ENCODE results near the gene JMJD7. TPM values are rescaled to one million over a fixed set of nuclear protein-coding genes. Genes with fewer than 3 reads are reported as not detected.

Gene JMJD7
- total and polyA plus RNA-seq, 12 donors = 4.0 to 20.6 (median 12.7) TPM

GRCh38 chr15:41824062-41824745, 3.7 kb upstream of the JMJD7 start:
- TF ChIP-seq POLR2A (IDR thresholded peaks at IDR 0.05) (no peak), CTCF (IDR thresholded peaks at IDR 0.05) (no peak)

GRCh38 chr15:41825145-41825544, 2.7 kb upstream of the JMJD7 start:
- no peak overlapping the region for H3K27ac ChIP-seq
- no peak for TF ChIP-seq POLR2A (IDR thresholded peaks at IDR 0.05)
- TF ChIP-seq CTCF (IDR thresholded peaks at IDR 0.05) = no peak
- H3K4me3 ChIP-seq = no peak overlapping the region
- WGBS, 4 donors = 84 to 93% (median 92%) methylated on average over 5 to 10 of the region's 10 CpGs
- DNase-seq = no peak
- no peaks in the 10 kb centered on the region for H3K27me3 ChIP-seq
- H3K36me3 ChIP-seq (replicated peaks in 1 of 2) = peaks cover 0 to 51% of the 10 kb centered on the region in 2 donors
- H3K9me3 ChIP-seq (replicated peaks in 1 of 3) = no peaks in the 10 kb centered on the region
- H3K4me1 ChIP-seq (replicated peaks in 1 of 2) = peaks cover 7 to 13% of the 10 kb centered on the region in 2 donors
- intact Hi-C loops (cut with DNase I) = no loop called here

More at GRCh38 chr15:41824062-41824745, 3.7 kb upstream of the JMJD7 start:
- no peaks in the 10 kb centered on the region for H3K9me3 ChIP-seq (replicated peaks in 1 of 3)
- no peak for DNase-seq
- no peak overlapping the region for H3K4me3 ChIP-seq
- H3K36me3 ChIP-seq (replicated peaks in 1 of 2) = peaks cover 0 to 61% of the 10 kb centered on the region in 2 donors
- 83 to 95% (median 93%) methylated on average over 8 to 19 of the region's 19 CpGs for WGBS, 4 donors
- peaks cover 7 to 13% of the 10 kb centered on the region in 2 donors for H3K4me1 ChIP-seq (replicated peaks in 1 of 2)
- no peaks in the 10 kb centered on the region for H3K27me3 ChIP-seq
- no peak overlapping the region for H3K27ac ChIP-seq
- intact Hi-C loops (cut with DNase I) = no loop called here

- intact Hi-C loops (cut with DNase I) = no loop called here
- no peak overlapping the region for H3K27ac ChIP-seq
- 82 to 89% (median 85%) methylated on average over 5 to 13 of the region's 13 CpGs for WGBS, 4 donors
Measured at GRCh38 chr15:41825572-41826535, 2.0 kb upstream of the JMJD7 start.

More at GRCh38 chr15:41825572-41826535, 2.0 kb upstream of the JMJD7 start:
- Histone ChIP-seq H3K36me3 (replicated peaks in 1 of 2) (peaks cover 0 to 44% of the 10 kb centered on the region in 2 donors), H3K4me3 (no peak overlapping the region), H3K4me1 (replicated peaks in 1 of 2) (peaks cover 7 to 13% of the 10 kb centered on the region in 2 donors), H3K9me3 (replicated peaks in 1 of 3) (no peaks in the 10 kb centered on the region), H3K27me3 (no peaks in the 10 kb centered on the region)
- TF ChIP-seq CTCF (IDR thresholded peaks at IDR 0.05) = no peak
- no peak for TF ChIP-seq POLR2A (IDR thresholded peaks at IDR 0.05)
- no peak for DNase-seq
